ENCODE measurements around the gene FAM3B.
"Not testable (repeated sequence)": the region's sequence is repeated elsewhere in the genome, so short reads cannot be mapped to it uniquely, and the experiment has no call there.

The FAM3B gene, protein sequence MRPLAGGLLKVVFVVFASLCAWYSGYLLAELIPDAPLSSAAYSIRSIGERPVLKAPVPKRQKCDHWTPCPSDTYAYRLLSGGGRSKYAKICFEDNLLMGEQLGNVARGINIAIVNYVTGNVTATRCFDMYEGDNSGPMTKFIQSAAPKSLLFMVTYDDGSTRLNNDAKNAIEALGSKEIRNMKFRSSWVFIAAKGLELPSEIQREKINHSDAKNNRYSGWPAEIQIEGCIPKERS

DNA sequence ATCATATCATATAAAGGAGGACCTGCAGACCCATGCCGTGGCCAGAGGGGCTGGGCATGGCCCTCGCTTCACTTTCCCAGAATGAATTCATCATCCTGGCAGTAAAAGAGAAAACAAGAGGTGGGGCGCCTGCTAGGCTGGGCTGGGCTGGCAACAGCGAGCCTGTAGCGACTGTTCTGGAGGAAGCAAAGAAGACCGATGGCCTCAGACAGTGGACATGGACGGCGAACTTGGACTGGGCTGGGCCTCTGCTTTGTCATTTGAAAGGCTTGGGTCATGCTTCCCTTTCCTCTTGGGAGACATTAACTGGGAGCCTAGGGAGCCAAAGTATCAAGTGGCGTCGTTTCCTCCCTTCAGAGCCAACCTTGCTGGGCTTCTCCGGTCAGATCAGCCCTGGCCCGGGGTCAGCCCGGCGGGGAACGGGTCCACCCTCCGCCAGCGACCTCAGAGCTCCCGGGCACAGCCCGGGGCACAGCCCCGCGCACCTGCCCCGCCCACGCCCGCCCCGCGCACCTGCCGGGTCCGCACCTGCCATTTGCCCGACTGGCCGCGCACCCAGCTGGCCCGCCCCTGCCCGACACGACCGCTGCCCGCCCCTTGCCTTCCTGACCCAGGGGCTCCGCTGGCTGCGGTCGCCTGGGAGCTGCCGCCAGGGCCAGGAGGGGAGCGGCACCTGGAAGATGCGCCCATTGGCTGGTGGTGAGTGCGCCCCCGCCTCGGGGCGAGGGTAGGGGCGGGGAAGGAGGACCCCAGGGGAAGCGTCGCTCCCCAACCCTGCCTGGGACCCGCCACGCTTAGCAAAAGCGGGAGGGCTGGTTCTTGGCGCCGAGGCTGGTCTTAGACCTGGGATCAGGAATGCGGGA is at the start of gene FAM3B:
Gene FAM3B (plus strand): TSS at position 602 of the 863 bp plus-strand sequence. CDS start 79 bp downstream, at position 681.
- DNase-seq = no peak

DNA sequence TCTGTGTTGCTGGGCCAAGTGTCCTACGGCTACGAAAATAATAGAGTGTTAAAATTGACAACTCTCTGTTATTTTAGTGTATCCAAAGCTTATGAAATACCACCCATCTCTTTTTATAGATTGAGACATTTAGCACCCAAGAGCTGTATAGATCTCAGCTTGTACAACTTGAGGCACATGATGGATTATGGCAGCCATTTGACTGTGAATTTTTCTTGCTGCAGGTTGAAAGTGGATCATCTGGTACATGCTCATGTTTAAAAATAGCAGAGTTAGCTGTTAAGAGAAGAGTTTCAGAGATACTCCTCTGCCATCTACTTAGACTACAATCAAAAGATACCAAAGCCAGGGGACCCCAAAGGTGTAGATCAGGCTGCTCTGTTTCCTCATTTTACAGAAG is 49.3 kb upstream of the FAM3B start:
- no peak for DNase-seq

DNA sequence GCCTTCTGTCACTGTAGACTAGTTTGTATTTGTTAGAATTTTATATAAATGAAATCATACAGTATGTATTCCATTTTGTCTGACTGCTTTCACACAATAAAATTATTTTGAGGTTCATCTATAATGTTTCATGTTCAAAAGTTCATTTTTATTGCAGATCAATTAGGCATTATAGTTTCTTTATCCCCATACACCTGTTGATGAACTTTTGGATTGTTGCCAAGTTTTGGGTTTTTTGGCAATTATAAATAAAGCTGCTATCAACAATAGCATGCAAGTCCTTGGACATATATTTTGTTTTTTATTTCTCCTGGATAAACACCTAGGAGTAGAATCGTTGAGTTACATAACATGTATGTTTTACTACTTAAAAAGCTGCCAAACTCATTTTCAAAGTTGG is 47.1 kb upstream of the FAM3B start:
- DNase-seq = no peak

DNA sequence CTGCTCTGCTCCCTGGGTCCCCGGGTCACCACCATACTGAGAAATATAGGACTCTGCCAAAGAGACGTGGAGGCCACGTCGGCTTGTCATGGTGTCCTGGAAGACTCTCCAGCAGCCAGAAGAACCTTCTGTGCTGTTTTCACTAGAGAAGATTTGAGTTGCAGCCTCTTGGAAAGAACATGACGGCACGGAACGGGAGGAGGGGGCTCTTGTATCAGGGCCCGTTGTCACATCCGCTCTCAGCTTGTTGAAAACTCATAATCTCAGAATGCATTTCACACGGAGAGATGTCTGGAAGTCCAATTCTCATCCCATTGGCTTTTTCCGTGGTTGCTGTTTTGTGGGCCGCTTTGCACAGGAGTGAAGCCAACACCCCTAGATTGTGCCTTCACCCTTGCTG is 39.4 kb upstream of the FAM3B start:
- no peak for DNase-seq

DNA sequence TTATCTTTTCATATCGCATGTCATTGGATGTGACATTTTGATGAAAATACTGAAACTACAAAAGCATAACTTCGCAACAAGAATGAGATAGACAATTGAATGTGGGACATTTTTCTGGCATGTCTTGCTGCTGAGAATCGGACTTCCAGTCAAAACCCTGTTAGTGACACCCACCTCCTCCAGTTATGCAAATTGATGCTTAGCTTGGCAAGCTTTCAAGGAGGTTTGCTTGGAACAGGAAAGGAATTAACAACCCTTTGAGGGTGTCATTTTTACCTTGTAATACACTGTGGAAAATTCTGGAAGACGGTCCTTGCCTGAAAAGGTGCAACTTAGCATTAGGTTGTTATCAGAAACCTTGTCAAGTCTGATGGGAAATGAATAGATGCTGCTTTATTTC is 38.8 kb upstream of the FAM3B start:
- DNase-seq = no peak

DNA sequence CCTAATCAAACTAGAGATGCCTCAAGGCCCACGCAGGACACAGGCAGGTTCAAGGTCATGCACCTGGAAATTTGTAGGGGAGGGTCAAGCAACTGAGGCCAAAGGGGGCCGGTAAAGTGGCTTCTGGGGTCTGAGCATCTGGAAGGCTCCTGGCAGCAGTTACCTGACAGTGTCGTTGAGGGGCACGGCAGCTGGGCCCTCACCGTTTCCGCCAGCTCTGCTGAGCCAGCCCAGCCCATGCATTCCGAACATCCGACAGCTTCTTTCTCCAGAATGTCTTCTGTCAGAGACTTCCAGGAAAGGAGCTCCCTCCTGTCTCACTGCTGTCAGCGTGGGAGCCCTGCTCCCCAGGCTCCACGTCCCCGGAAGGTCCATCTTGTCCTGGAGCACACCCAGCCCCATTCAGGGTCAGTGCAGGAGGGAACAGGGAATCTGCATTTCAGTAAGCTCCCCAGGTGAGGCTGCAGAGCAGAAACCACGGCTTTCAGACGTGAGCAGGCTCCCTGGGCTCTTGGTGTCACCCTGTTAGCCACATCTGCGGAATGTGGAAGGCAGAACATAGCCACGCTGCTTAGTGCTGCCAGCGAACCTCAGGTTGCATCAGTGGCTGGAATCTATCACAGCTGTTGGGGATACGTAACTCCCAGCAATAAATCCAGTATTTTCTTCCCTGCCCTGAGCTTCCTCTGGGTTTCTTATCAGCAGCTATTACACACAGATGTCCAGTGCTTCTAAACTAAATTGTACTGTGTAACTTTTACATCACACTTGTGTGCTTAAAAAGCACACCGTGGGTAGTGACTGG is 36.3 kb upstream of the FAM3B start:
- no peak for DNase-seq

DNA sequence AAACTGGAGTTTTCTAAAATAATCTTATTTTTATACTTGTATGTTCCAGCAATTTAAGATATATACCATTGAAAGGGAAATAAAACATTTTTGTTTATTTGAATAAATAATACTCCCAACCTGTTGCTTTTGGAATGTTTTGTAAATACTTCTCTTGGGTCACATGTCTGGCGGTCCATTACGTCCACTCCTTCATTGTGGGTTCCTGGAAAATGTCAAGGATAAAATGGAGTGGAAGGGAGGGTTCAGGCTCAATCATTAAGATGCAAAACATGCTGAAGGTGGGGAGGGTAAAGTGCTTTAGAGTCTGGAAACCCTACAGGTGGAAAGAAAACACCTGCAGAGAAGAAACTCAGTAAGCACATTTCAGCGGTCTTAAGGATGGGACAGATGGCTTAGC is 34.2 kb upstream of the FAM3B start:
- no peak for DNase-seq

DNA sequence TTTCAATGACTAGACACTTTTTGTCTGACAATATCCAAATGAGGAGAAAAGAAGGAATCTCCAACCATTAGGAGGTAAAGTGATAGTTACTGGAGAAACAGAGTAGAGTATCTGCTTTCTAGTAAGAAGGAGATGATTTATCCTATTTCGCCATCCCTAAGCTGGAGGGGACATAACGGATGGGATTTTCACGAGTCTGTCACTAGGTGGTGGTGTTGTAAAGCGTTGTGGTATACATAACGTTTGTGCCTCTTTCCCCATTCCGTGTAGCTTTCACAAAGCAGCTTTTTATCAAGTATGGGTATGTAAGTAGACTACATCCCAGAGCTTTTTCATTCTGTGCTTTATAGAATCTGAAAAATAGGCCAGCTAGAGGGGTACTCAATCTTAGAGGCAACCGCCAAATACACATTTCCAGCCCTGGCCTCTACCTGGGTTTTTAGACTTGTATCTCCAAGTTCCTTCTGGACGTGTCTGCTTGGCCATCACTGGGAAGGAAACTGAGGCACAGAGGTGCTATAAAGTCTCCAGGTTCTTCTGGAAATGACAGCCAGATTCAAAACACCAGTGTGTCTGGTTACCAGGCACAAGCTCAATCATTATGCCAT is 33.3 kb upstream of the FAM3B start:
- peak; percentile 85 to 93 for DNase-seq

DNA sequence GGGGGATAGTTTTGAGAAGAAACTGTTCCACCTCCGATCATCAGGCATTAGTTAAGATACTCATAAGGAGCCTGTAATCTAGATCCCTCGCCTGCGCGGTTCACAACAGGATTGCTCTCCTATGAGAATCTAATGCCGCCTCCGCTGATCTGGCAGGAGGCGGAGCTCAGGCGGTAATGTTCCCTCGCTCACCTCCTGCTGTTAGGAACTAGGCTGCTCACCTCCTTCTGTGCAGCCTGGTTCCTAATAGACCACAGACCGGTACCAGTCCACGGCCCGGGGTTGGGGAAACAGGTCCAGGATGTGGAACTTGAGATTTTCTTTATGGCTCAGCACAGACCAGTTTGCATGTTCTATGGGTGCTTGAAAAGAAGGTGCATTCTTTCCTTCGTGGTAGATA is 27.2 kb upstream of the FAM3B start:
- no peak for DNase-seq

DNA sequence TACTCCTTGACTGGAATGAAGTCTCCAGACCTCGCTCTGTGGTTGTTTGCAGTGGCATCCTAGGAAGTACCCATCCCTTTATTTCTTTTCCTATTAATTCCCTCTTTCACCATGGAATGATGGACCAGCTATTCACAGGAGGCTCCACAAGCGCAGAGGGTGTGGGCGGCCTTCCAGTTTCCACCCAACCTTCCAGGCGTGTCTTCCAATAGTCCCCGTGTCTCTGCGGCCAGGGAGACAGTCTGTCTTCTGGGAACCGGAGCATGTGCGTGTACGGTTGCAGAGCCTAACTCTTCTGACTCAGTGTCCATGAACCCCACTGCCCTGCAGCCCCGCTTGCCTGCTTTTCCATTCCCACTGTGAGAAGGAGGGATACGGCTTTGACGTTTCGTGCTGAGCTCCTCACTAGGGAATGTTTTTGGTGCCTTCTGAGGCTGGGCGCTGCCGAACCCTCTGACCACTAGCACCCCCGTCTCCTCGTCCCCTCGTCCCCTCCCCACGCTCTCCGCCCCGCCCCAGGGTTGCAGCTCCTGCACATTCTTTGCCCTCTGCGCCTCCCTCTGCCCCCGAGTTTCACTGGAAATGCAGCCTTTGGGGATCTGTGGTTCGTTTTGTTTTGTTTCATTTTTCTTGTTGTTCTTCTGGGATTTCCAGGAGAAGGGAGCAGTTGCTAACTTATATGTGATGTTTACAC is 26.3 kb upstream of the FAM3B start:
- DNase-seq = no peak

DNA sequence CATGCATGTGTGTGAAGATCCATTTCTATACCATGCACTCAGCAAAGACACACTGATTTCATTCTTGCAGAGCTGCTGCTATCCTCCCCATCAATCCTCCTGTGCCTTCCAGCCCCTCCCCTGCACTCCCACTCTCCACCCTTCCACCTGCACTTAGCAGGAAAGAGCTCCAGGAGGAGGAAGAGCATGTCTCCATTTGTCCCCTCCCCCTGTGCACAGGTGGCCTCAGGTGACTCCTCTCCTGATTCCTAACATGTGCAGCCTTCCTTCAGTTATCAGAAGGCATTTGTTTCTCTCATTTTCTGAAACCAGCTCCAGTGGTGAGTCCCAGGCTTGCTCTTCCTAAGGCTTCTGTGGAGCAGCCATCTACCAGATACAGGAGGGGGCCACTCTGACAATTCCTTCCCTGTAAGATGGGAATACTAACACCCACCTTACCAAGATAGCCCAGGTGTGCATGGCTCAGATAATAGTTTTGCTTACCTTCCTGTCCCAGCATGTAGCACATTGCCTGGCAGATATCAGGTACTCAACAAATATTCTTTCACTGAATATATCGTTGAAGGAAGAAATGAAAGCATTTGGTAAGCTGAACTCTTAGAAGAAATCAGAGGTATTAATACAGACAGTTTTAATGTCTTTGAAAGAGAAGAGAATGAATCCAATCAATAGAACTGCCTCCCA is 21.9 kb upstream of the FAM3B start:
- DNase-seq = no peak

DNA sequence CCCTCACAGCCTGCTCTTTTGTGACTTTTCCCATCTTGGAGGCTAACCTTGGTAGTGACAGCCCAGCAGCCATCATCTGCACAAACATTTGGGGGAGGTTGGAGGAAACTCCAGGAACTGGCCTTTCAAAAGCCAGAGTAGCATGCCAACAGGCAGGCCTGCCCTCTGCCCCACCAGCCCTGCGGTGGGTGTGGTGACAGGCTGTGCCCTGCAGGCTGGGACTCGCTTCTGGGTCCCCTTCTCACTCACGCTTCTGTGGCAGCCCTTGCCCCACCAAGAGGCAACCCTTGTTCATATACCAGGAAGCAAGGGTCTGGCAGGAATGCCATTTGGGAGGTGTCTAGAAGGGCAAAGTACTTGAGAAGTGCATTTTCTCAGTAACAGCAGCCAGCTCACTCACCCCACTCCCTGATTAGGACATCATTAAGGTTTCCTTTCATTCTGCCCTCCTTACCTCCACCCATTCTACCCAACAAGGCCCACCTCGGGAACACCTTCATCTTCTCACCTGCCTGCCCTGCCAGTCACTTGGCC is 20.8 kb upstream of the FAM3B start:
- no peak for DNase-seq

DNA sequence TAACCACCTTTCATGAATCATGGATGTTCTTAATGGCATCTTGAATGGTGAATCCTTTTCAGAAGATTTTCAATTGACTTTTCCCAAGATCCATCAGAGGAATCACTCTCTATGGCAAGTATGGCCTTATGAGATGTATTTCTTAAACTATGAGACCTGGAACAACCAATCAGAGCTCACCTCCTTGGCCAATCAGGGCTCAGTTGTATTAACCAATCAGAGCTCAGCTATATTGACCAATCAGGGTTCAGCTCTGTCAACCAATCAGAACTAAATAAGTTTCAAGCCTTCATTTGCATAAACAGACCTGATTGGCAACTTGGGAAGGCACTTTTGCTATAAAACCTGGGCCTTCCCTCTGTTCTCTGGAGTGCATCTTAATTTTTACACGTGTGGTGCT is 13.6 kb upstream of the FAM3B start:
- no peak for DNase-seq

DNA sequence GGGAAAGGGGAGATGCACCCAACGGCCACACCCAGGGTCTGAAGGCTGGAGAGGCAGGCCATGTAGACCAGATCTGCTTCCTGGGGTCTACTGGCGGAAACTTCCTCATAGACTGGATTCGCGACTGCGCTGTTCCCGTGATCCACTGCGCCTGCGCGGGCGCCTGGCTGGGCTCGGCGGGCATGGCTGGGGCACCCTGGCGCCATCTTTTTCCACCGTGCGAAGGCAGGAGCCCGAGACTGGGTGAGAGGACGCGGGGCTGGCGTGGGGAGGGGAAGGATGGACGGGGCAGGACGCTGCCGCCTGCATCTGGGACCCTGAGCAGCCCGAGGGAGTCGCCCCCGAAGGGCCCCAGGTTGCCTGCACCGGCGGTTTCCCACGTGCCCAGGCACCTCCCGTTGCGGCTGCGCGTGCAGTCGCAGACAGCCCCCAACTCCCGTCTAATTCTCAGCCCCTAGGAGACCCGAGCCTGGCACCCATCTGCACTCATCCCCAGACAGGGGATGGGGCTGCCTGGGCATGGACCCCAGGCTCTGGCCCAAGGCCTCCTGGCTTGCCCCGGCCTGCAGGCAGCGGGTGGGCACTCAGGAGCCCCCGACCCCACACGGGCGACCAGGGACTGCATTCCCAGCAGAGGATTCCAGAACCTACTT is 12.4 kb upstream of the FAM3B start:
- DNase-seq = no peak

DNA sequence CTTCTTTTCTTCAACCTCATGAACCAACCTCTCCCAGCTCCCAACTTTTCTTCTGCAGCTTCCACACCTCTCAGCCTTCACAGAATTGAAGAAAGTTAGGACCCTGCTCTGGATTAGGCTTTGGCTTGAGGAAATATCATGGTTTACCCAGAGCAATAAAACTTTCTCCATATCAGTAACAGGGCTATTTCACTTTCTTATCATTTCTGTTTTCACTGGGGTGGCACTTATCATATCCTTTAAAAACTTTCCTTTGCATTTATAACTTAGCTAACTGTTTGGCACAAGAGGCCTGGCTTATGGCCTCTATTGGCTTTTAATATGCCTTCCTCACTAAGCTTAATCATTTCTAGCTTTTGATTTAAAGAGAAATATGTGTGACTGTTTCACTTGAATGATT is 9.4 kb upstream of the FAM3B start:
- DNase-seq = no peak

DNA sequence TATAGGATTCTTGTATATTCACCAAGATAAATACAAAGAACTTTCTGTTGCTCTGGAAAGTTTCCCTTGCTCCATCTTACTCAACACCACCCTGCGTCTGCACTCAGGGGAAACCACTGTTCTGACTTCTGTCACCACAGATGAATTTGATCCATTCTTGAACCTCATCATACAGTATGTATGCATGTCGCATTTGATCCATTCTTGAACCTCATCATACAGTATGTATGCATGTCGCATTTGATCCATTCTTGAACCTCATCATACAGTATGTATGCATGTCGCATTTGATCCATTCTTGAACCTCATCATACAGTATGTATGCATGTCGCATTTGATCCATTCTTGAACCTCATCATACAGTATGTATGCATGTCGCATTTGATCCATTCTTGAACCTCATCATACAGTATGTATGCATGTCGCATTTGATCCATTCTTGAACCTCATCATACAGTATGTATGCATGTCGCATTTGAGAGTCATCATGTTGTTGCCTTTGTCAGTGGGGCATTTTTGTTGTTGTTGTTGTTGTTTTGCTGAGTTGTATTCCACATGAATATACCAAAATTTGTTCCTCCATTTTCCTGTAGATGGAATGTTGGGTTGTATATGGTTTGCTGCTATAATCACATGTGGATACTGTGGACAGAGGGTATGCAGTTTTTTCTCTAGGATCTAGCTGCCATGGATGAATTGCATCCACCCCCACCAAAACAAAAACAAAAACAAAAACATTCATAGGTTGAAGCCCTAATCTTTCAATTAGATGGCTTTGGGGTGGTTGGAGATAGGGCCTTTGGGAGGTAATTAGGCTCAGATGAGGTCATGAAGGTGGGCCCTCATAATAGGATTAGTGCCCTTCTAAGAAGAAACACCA is 3.1 kb upstream of the FAM3B start:
- DNase-seq = not testable (repeated sequence)

DNA sequence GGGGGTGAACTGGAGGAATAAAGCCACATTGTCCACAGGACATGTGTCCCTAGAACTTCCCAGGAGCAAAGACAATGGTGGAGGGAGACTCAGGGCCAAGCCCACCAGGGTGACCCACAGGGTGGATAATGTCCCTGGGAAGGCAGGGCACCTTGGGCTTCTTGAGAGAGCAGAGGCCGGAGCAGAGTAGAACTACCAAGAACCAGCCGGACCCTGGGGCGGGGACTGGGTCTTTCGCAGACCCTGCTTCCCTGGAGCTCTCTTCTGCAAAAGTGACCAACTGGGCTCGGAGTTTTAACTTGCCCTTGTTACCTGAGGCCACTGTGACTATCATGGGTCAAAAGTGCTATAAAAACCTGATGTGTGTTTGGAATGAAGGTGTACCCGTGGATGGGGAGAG is 875 bp upstream of the FAM3B start:
- DNase-seq = no peak

DNA sequence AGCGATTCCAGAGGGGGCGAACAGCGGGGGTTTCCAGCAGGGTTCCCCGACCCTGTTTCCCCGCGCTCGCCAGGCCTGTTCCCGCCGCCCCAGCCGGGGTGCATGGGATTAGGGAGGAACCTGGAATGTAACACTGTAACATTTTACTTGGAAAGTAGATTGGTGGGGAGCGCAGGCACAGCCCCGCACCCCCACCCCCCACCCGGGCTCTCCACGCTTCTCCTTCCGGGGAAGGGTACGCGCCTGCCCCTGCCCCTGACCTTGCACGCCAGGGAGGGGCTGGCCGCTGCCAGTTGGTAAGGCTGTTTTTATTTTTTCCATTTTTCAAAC is 427 bp downstream of the FAM3B start:
- DNase-seq = no peak

DNA sequence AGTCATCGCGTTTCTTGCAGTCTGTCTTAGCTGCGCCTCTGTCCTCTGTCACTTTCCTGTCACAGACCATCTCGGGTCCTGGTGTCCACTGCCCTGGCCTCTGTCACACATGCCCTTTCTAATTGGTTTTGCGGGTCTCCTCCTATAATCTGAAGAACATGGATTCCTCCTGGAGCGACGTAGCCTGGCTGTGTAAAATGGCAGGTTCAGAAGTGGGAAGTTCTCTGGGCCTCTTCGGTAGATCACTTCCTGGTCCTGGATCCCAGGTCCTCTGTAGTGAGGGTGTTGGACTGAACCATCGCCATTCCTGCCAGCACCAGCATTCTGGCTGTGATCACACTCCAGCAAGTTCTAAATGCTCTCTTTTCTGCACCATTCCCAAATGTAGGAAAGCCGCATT is 857 bp downstream of the FAM3B start:
- DNase-seq = no peak

DNA sequence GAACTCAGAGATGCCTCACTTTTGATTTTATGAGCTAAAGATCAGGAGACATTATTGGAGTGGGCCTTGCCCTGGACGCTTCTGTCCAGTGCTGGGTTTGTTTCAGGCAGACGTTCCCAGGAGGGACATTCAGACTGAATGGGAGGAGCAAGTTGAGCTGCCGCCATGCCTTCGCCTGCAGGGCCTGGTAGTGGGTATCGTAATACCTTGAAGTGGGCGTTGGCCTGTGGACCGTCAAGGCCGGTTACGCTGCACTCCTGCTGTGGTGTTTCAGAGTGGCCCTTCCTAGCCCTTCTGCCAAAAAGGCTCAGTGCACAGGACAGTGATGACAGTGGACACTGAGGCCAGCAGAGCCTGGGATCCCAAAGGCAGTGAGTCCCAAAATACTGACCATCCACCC is 1.6 kb downstream of the FAM3B start:
- no peak for DNase-seq

All from Kasumi-1 (cell line).